ENCODE results near the gene RNF114.

RNF114 gene

GRCh38 chr20:49942303-49942702 is 6.1 kb downstream of the RNF114 start:
- no peak overlapping the region for H3K27ac ChIP-seq
- TF ChIP-seq CTCF (conservative IDR thresholded peaks at IDR 0.05) (no peak), ZFX (IDR thresholded peaks at IDR 0.05) (no peak)

- no peak for TF ChIP-seq ZFX (IDR thresholded peaks at IDR 0.05)
- no peak for TF ChIP-seq CTCF (conservative IDR thresholded peaks at IDR 0.05)
- no peak overlapping the region for H3K27ac ChIP-seq
Observed at GRCh38 chr20:49942942-49943341, 6.7 kb downstream of the RNF114 start.

GRCh38 chr20:49945306-49945700 is 9.1 kb downstream of the RNF114 start:
- TF ChIP-seq ZFX (IDR thresholded peaks at IDR 0.05) (no peak), CTCF (conservative IDR thresholded peaks at IDR 0.05) (no peak)
- H3K27ac ChIP-seq = no peak overlapping the region

GRCh38 chr20:49945701-49946477 is 9.7 kb downstream of the RNF114 start:
- TF ChIP-seq CTCF (conservative IDR thresholded peaks at IDR 0.05) (no peak), ZFX (IDR thresholded peaks at IDR 0.05) (no peak)
- H3K27ac ChIP-seq = no peak overlapping the region

- no peak for TF ChIP-seq CTCF (conservative IDR thresholded peaks at IDR 0.05)
- TF ChIP-seq ZFX (IDR thresholded peaks at IDR 0.05) = no peak
- H3K27ac ChIP-seq = no peak overlapping the region
Observed at GRCh38 chr20:49948178-49948577, 12.0 kb downstream of the RNF114 start.

GRCh38 chr20:49948809-49949507 is 12.8 kb downstream of the RNF114 start:
- TF ChIP-seq ZFX (IDR thresholded peaks at IDR 0.05) = no peak
- no peak for TF ChIP-seq CTCF (conservative IDR thresholded peaks at IDR 0.05)
- H3K27ac ChIP-seq = no peak overlapping the region

- H3K27ac ChIP-seq = no peak overlapping the region
- TF ChIP-seq CTCF (conservative IDR thresholded peaks at IDR 0.05) = no peak
- TF ChIP-seq ZFX (IDR thresholded peaks at IDR 0.05) = no peak
Observed at GRCh38 chr20:49951151-49951550, 15.0 kb downstream of the RNF114 start.

Measured in C4-2B (cell line).